Type B pancreatic cell (in vitro differentiated cells): Measurements from ENCODE around the gene SWAP70. TPM values are rescaled to one million over a fixed set of nuclear protein-coding genes. Genes with fewer than 3 reads are reported as not detected.

Source experiments
- DNase-seq: peaks from one replicate; pipeline ENCODE4 v3.0.0; 2021; ENCODE audit warnings: mixed read lengths; ENCODE audit not compliant: unreplicated experiment; ENCODE audit errors: extremely low spot score
- H3K27ac Mint-ChIP-seq: 2 replicates; pipeline ENCODE4 v1.8.0; 2021; ENCODE audit warnings: mild to moderate bottlenecking, mixed read lengths
- H3K27me3 Mint-ChIP-seq: 2 replicates; pipeline ENCODE4 v1.8.0; 2021; ENCODE audit warnings: mixed read lengths
- H3K36me3 Mint-ChIP-seq: 2 replicates; pipeline ENCODE4 v1.8.0; 2021; ENCODE audit warnings: mixed read lengths
- H3K4me1 Mint-ChIP-seq: one replicate; pipeline ENCODE4 v1.8.0; 2021; ENCODE audit warnings: mixed read lengths; ENCODE audit not compliant: unreplicated experiment
- H3K4me3 Mint-ChIP-seq: 2 replicates; pipeline ENCODE4 v1.8.0; 2021; ENCODE audit warnings: mild to moderate bottlenecking, mixed read lengths
- H3K9me3 Mint-ChIP-seq: 2 replicates; pipeline ENCODE4 v1.8.0; 2021; ENCODE audit warnings: mixed read lengths
- CTCF ChIP-seq: fragments of 200-600 bp; sonication (generic); conservative IDR thresholded peaks from 2 replicates; pipeline ENCODE4 v1.5.0; 2021; ENCODE audit warnings: antibody characterized with exemption, mild to moderate bottlenecking
- total RNA-seq: library from RNA; stranded (reverse); gene quantifications from 2 replicates; pipeline ENCODE4 v1.2.1, GENCODE V29; 2021; ENCODE audit warnings: low replicate concordance

Gene SWAP70
- total RNA-seq, 1 donor from 2014 or later, result 18.8 TPM

- Mint-ChIP-seq H3K4me3 (no peak overlapping the region), H3K4me1 (no peaks in the 10 kb centered on the region), H3K9me3 (peaks cover under 1% of the 10 kb centered on the region), H3K27me3 (no peaks in the 10 kb centered on the region), H3K36me3 (no peaks in the 10 kb centered on the region), H3K27ac (no peak overlapping the region)
- no peak for DNase-seq
- no peak for TF ChIP-seq CTCF
Observed at GRCh38 chr11:9639099-9639498, 24.8 kb upstream of the SWAP70 start.

- no peaks in the 10 kb centered on the region for H3K4me1 Mint-ChIP-seq
Observed at GRCh38 chr11:9639985-9640384, 23.9 kb upstream of the SWAP70 start.

DNA sequence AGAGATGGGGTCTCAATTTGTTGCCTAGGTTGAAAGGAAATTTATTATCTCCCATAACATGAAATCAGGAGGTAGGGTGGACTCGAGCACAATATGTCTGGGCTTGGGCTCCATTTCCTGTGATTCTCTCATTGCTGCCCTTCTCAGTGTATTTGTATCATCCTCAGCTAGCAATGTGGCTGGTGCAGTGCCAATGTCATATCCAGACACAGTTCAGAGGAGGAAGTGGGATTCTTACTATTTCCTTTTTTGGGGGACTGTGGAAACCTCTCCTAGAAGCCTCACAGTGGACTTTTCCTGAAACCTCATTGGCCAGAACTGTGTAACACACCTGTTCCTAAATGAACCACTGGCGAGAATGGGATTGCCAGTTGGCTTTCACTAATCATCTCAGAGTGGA is 21.0 kb upstream of the SWAP70 start:
- Mint-ChIP-seq H3K27ac (no peak overlapping the region), H3K4me3 (no peak overlapping the region), H3K27me3 (no peaks in the 10 kb centered on the region), H3K36me3 (no peaks in the 10 kb centered on the region), H3K9me3 (no peaks in the 10 kb centered on the region), H3K4me1 (no peaks in the 10 kb centered on the region)
- no peak for TF ChIP-seq CTCF
- DNase-seq, result no peak

More at GRCh38 chr11:9639985-9640384, 23.9 kb upstream of the SWAP70 start:
- TF ChIP-seq CTCF, result no peak
- DNase-seq, result no peak
- H3K27ac Mint-ChIP-seq, result no peak overlapping the region
- H3K4me3 Mint-ChIP-seq, result no peak overlapping the region
- H3K36me3 Mint-ChIP-seq, result no peaks in the 10 kb centered on the region
- no peaks in the 10 kb centered on the region for H3K9me3 Mint-ChIP-seq
- no peaks in the 10 kb centered on the region for H3K27me3 Mint-ChIP-seq

DNA sequence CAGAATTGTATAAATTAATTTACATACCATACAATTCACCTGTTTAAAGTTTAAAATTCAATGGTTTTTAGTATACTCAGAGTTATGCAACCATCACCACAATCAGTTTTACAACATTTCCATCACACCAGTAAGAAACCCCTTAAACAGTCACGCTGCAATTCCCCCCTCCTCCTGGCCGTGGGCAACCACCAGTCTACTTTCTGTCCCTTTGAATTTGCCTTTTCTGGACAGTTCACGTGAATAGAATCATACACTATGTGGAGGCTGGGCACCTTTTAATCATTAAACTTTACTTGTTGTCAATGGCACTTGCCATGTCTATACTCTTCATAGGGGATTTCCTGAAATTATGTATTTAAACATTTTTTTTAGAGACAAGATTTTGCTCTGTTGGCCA is 20.1 kb upstream of the SWAP70 start:
- no peaks in the 10 kb centered on the region for H3K27me3 Mint-ChIP-seq
- no peaks in the 10 kb centered on the region for H3K9me3 Mint-ChIP-seq
- no peaks in the 10 kb centered on the region for H3K4me1 Mint-ChIP-seq
- no peak for TF ChIP-seq CTCF
- no peak for DNase-seq
- H3K36me3 Mint-ChIP-seq, result no peaks in the 10 kb centered on the region
- H3K27ac Mint-ChIP-seq, result no peak overlapping the region
- no peak overlapping the region for H3K4me3 Mint-ChIP-seq

DNA sequence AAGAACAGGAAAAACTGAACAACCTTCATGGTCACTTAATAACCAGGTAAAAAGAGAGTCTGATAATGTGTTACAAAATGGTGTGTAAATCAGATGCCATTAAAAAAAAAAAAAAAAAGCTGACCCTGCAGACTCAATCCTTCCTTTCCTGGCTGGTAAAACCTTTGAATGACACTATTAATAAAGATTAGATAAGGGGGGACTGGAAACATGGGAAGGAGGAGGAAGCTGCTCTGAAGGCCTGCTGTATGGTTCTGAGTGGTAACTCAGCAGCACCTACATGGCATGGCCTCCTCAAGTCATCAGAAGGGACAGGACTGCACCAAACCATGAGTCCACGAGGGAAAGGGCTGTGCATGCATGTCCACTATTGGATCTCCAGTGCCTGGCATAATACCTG is 18.0 kb upstream of the SWAP70 start:
- Mint-ChIP-seq H3K4me1 (no peaks in the 10 kb centered on the region), H3K4me3 (no peak overlapping the region)

More for the DNA sequence above, 18.0 kb upstream of the SWAP70 start:
- no peak overlapping the region for H3K27ac Mint-ChIP-seq
- H3K27me3 Mint-ChIP-seq, result no peaks in the 10 kb centered on the region
- no peak for DNase-seq
- no peaks in the 10 kb centered on the region for H3K9me3 Mint-ChIP-seq
- H3K36me3 Mint-ChIP-seq, result no peaks in the 10 kb centered on the region
- TF ChIP-seq CTCF, result no peak
